HG03432 (cell line): Measurements from ENCODE around the gene APP.

Experiments
- ATAC-seq: cut with Tn5 transposase; IDR thresholded peaks from one replicate; pipeline ENCODE4 v1.9.1; 2021; ENCODE audit warnings: mild to moderate bottlenecking, moderate library complexity; ENCODE audit not compliant: unreplicated experiment

The APP gene

DNA sequence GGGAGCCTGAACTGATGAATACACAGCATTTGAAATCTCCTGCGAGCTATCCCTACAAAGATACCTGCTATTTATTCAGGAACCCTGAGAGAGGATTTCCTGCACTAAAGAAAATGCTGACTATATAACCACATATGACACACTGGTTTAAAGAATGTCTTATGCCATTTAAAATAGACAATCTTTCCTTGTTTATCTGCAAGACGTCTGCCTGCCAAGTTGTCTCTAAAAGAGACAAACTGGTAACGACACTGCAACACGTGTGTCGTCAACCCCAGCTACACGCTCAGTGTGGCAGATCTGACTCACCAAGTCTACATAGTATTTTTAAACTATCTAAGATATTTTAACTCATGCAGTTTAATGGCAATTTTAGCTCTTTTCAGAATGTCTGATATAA, 42.7 kb downstream of the APP start:
- ATAC-seq = no peak

- ATAC-seq = no peak
Measured at GRCh38 chr21:26127073-26127814, 43.3 kb downstream of the APP start.

GRCh38 chr21:26126168-26126553, 44.4 kb downstream of the APP start:
- no peak for ATAC-seq

- ATAC-seq = no peak
Measured at GRCh38 chr21:26125433-26126167, 45.0 kb downstream of the APP start.

GRCh38 chr21:26124896-26125295, 45.7 kb downstream of the APP start:
- ATAC-seq = no peak

- ATAC-seq = no peak
Measured at GRCh38 chr21:26124421-26124833, 46.1 kb downstream of the APP start.

DNA sequence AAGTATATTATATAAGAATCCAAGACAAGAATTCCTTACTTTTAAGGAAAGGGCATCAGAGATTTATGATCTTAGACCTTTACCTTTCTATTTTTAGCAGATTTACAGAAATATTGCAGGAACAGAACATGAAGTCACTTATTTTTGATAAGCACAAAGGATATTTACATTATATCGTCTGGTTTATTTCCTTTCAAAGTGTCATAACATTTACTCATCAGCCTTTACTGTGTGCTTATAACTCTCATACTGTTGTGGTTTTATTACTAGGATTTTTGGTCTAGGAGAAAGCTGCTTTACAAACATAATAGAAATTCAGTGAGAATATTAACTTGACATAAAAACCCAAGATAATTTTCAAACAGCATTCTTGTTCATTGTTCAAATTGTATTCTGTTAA, 47.6 kb downstream of the APP start:
- ATAC-seq = no peak

- no peak for ATAC-seq
Measured at GRCh38 chr21:26120828-26121227, 49.7 kb downstream of the APP start.

DNA sequence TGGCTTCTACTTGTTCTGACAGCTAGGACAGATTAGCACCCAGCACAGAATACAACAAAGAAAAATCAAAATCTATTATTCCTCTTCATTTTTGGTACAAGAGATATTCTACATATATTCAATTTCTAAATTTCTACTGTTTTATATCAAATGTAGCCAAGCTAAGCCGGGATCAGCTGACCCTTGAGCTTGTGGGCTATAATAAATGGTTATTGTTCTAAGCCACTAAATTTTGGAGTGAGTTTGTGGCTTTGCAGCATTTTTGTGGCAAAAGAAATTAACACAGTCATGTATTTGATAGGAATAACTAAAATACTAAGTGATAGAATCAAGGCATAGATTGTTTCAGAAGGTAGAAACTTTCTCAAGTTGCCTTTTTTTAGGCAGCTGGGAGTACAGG, 50.7 kb downstream of the APP start:
- ATAC-seq = no peak

DNA sequence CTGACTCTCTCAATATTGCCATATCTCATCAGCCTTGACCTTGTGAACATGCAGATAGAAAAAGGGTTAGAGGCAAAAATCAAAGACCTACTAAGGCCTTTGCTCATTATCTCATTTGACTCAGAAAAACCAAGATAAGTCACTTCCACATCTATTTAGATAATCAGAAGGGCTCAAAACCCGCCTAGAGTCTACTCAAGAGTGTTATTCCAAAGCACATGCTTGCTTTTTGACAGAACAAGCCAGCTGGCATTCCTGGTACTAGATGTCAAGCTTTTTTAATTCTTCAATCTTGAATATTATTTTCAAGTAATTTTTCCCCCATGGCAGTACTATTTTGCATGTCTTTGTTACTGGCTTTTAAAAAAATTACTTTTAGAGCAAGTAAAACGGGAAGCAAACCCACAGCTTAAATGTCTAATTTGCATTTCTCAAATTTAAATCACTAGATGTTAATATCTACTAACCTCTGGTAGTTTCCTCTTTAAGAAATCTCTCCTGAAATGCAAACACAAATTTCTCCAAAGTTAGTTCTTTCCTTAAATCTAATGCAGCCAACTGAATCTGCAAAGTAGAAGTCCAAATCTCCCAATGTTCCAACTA, 51.5 kb downstream of the APP start:
- no peak for ATAC-seq

DNA sequence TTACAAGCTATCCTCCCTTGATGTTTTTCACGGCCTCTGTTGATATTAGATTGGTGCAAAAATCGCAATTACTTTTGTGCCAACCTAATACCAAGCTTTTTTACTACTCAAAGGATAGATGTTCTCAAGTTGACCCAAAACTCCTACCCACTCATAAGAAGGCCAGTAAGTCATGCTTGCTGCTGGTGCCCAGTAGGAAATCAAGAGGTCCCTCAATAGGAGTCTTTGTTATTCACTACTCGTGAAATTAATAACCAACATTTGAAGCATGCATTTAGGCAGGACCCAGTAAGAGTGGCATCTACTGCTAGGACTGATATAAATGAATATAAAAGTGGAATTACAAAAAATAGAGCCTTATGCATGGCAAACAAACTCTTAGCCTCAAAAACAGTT, 52.6 kb downstream of the APP start:
- no peak for ATAC-seq

DNA sequence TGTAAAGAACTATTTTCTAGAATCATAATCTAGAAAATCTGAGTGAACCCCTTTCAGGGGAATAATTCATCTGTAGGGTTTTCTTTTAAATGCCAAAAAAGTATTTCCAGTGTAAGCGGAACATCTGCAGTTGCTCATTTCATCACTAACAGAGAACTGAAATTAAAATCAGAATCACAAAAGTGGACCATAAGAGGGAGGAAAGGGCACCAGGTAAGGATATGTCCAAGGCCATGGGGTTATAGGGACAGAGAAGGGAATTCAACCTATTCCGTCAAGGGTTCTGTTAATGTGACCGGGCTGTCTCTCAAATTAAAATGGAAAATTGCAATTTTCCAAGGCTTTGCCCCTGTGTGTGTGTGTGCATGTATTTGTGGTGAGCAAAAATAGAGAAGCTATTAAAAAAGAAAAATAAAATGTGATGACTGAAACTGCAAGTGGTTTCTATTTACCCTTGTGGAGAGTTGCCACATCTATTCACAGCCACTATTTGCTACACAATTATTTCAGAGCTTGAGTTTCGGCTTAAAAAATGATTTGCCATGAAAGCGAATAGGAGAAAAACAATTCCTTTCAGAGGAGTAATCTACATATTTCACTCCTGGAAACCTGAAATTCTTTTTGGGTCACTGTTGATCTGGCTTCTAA, 53.1 kb downstream of the APP start:
- no peak for ATAC-seq

DNA sequence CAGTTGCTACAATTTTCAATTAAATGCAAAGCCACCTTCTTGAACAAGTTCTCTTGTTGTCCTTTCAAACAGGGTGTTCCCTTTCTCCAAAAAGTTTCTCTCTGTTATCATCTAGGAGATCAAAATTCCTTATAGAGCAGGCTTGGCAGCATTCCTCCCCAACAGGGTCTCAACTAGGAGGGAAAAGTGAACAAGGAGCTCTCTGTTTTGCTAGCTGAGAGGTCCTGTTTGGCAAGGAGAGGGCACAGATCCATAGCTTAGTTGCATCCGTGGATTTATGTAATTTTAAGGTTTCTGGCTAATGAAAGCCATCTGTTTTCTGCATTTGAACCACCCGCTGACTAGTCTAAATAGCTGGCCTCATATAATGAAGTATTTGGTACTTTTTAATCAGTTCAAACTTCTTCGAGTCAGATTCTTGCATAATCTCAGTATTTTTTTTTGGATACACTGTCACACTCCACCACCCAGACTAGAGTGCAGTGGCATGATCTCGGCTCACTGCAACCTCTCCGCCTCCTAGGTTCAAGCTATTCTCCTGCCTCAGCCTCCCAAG, 54.0 kb downstream of the APP start:
- no peak for ATAC-seq

GRCh38 chr21:26115899-26116298, 54.7 kb downstream of the APP start:
- no peak for ATAC-seq

- ATAC-seq = no peak
Measured at GRCh38 chr21:26115305-26115704, 55.3 kb downstream of the APP start.

GRCh38 chr21:26112975-26113374, 57.6 kb downstream of the APP start:
- ATAC-seq = no peak

GRCh38 chr21:26112127-26112742, 58.3 kb downstream of the APP start:
- no peak for ATAC-seq

DNA sequence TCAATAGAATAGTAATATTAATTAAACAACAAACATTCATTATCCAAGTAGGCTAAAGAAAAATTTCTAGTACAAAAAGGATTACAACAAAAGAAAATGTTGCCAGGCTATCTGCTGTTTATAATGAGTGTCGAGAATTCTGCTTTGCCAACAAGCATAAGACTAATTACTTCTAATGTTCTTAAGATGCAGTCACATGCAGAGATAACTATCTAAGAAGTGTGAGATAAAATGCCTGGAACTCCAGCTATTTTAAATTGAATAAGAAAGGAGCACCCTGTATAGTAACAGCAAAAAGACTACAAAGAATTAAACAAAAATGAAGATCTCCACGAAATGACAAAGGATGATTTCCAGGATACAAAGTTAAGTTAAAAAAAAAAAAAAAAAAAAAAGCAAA, 59.9 kb downstream of the APP start:
- no peak for ATAC-seq

DNA sequence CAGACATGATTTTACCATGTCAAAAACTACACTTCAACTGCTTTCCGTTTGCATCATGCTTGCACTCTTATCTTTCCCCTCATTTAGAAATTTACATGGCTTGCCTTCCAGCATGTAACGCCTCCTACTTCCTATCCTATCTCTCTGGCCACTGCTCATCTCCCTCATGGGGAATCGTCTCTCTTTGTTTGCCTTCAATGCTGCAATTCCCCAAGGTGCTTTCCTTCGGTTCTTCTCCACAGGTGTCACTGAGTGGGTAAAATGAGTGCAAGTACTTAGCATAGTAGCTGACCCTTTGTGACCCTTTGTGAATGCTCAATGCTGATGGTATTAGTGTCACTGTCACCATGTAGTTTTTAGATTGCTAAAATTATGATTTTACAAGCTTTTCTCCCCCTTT, 63.1 kb downstream of the APP start:
- no peak for ATAC-seq

DNA sequence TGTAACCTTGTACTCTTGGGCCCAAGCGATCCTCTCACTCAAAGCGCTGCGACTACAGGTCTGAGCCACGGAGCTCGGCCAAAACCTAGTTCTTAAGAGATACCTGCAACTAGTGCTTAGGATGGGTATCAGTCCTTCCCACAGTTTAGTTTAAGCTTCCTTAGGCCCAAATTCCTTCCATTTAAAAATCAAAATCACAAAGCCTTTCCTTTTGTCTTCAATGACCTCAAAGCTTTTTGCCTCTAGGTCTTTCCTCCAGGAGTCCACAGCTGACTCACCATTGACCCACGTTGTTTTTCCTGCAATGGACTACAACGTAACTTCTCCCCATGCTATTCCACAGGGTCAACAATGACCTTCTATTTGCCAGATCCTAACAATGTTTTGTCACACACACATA, 64.0 kb downstream of the APP start:
- no peak for ATAC-seq

GRCh38 chr21:26105819-26106218, 64.8 kb downstream of the APP start:
- no peak for ATAC-seq
